GF-D8 (cell line): ENCODE measurements around the gene PSG1.
"Not testable (repeated sequence)": the region's sequence is repeated elsewhere in the genome, so short reads cannot be mapped to it uniquely, and the experiment has no call there.

Experiments
- DNase-seq: peaks from one replicate; lab custom pipeline; 2025; lab: John Stamatoyannopoulos, UW

The PSG1 gene

DNA sequence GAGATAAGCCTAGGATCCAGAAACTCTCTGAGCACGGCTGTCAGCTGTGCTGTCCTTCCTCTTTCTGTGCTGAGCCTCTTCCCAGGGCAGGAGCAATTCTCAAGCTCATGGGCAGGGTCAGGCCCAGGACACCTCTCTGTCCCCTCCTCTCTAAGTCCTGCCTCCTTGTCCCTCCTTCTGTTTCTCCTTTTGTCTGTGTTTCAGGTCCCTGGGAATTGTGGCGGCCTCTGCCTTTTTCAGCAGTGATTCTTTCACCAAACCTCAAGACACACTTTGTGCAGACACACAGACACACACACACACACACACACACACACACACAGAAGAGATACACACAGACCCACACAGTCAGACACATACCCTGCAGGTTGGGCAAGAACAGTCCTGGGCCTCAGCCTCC is at the start of gene PSG1:
TSS of gene PSG1 (minus strand) at position 101 of the 400 bp plus-strand sequence. CDS start 132 bp downstream, outside the sequence.
- DNase-seq, result no peak

DNA sequence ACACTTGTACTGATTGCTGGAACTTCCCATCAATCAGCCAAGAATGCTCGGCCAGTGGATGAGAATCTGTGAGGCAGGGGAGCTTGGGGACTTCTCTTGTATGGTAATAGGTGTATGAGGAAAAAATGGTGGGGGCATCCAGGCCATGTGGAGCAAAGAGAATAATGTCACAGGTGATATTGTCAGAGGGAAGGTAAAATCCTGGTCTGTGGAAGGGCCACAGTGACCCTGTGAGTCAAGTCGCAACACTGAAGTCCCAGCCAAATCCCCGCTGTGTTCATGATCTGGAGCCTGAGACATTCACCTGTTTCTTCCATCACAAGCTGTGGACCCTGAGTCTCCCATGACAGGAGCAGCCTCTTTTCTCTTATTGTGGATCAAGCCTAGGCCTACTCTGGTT is 49.4 kb upstream of the PSG1 start:
- DNase-seq, result no peak

DNA sequence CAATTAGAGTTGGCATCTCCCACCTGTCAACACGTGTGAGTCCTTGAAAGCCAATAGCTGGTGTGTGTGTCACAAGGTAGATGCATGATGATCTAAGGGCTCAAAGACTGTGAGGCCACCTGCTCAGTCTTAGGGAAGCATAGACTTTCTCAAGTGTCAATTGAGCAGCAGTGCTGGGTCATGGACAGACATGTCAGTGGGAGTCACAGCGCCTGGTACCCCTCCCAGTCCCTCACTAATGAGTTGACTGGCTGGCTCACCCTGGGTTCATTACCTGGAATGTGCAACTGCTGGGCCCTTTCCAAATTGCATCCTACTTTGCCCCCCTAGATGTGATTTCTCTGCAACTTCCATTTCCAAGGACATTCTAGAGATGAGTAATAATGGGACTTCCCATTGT is 47.3 kb upstream of the PSG1 start:
- no peak for DNase-seq

DNA sequence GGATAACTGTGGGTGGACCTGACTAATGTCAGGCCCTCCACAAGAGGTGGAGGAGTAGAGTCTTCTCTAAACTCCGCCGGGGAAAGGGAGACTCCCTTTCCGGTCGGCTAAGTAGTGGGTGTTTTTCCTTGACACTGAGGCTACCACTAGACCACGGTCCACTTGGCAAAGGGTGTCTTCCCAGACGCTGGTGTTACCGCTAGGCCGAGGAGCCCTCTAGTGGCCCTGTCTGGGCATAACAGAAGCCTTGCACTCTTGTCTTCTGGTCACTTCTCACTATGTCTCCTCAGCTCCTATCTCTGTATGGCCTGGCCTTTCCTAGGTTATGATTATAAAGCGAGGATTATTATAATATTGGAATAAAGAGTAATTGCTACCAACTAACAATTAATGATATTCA is 43.6 kb upstream of the PSG1 start:
- not testable (repeated sequence) for DNase-seq

DNA sequence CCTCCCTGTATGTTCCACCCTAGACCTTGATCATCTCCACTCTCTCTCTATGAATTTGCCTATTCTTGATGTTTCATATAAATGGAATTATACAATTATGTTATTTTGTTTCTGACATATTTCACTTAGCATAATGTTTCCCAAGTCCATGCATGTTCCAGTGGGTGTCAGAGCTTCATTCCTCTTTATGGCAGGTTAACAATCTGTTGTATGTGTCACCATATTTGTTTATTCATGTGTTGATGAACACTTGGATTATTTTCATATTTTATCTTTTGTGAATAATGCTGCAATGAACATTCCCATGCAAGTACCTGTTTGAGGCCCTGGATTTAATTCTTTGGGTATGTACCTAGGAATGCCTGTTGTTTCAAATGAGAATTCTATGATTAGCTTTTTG is 41.5 kb upstream of the PSG1 start:
- not testable (repeated sequence) for DNase-seq

DNA sequence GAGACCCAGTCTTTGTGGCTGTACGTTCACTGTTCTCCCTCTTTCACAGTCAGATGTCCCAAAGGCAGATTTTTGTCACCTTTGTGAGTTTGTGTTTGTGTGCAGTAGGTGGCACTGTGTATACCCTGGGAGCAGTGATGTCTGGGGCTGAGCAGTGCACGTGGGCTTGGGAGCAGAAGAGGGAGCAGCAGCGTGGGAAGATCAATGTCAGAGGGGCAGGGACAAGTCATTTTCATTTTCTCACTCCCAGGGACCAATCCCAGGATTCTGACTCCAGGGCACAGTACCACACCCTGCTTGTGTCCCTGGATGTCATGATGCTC is 40.2 kb upstream of the PSG1 start:
- DNase-seq, result no peak

DNA sequence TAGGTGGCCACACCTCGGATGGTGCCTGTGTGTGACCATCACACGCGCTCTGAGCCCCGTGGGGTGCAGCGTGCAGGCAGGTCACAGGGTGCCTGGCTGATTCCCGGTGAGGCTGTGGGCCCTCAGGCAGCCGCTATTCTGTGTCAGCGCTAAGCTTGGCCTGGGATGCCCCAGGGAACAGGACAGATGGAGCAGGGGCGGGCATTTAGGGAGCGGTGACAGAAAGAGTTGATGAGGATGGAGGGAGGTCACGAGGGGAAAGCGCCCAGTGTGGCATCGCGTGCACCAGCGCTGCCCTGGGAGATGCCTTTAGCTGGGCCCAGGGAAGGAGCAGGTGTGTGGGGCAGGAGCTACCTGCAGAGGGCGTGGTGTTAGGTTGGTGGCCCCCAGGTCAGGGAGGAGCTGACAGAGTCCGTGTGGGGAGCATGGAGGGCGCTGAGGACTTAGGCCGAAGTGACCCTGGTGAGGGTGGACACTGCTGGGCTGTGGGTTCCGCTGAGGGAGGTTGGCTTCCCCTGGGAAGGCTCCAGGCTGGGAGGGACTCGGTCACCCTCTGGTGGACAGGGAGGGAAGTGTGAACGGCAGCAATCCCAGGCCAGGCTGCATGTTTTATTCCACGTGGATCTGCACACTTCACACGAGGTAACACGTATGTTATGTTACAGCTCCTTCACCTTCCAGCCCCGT is 39.7 kb upstream of the PSG1 start:
- DNase-seq, result not testable (repeated sequence)

DNA sequence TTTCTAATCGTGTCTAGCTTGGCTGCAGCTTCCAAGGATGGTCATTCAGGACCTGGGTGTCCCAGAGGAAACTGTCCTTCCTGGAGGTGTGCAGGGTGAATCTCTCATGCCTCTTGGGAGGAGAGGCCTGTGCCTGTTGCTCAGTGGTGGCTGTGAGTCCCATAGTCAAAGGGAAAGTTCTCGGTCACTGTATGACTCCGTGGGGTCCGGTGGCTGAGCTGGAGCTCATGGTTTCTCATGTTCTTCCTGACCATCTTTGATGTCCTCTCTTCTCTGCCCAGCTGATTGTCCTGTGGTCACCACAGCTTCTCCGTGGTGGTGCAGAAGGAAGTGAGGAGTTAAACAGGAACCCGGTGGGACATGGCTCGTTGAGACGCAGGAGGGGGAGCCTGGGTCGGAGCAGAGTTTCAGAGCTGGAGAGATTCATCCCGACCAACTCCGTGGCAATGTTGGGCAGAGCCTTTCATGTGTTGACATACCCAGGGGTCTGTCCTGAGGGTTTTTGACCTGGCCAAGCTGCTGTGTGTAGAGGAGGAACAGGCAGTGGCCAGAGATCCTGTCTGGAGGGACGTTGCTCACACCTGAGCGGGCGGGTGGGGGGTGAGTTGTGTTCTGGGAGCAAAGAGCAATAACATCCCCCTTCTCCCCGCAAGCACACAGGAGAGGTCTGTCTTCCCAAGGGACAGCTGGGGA is 39.0 kb upstream of the PSG1 start:
- DNase-seq, result not testable (repeated sequence)

DNA sequence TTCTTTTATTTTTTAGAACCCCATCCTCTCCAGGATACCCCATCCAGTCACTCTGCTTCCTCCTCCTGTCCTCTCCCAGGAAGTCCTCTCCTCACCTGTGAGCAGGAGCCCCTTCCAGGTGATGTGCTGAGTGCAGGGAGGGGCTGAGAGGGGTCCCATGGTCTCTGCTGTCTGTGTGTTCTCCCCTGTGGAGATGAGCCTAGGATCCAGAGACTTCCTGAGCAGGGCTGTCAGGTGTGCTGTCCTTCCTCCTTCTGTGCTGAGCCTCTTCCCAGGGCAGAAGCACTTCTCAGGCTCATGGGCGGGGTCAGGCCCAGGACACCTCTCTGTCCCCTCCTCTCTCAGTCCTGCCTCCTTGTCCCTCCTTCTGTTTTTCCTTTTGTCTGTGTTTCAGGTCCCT is 38.1 kb upstream of the PSG1 start, which contains the start of gene PSG6:
TSS of gene PSG6 (minus strand) at position 261 of the 400 bp plus-strand sequence. CDS start at position 159, 102 bp downstream.
- DNase-seq, result not testable (repeated sequence)

DNA sequence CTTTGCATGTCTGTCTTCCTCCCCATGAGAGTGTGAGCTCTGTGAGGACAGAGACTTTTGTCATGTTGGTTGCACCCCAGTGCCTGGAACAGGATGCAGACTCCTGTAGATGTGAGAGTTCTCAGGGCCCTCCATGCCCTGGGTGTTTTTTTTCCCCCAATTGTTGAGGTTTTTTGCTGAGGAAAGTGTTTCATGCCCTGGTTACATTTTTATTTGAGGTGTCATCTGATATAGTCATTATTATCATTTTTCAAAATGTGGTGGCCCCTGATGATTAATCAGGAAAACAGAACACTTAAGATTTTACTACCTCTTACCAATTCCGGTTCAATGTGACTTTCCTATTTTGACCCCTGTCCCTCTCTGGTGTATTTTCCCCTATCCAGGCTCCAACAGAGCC is 37.4 kb upstream of the PSG1 start:
- not testable (repeated sequence) for DNase-seq

DNA sequence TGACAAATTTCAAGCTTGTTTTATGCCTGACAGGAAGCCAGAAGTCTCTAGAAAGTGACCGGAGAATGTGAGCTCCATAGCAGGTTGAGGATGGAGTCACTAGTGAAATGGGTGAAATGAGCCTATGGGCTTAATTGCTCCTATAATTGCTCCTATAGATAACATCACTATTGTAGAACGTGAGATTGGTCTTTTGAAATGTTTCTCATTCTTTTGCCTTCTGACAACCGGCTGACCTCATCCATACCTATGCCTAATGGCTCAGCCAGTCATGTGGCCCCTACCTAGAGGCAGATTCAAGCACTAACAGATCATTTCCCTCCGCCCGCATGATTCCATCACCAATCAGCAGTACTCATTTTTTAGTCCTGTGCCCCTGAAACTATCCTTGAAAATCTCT is 34.0 kb upstream of the PSG1 start:
- not testable (repeated sequence) for DNase-seq

DNA sequence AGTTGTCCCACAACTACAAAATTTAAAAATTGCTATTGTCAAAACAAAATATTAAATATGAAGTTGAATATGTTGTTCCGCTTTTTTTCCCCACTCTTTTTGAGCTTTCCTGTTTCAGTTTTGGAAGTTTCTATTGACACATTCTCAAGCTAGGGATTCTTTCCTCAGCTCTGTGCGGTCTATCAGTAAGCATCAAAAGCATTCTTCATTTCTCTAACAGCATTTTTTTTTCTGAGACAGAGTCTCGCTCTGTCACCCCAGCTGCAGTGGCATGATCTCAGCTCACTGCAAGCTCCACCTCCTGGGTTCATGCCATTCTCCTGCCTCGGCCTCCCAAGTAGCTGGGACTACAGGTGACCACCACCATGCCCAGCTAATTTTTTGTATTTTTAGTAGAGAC is 33.4 kb upstream of the PSG1 start:
- DNase-seq, result not testable (repeated sequence)

DNA sequence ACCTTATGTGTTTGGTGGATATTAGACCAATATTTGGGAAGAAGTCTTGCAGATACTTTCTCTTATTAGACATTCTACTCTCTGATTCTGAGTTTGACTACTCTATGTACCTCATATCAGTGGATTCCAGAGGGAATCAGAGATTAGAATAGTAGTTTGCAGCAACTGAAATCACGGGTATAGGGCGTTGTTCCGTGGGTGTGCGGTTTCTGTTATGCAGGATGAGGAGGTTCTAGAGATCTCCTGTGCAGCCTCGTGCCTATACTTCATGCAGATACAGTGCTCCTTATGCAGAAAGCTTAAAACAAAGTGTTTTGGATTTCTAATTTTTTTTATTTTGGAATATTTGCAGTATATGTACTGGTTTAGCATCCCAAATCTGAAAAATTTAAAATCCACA is 32.2 kb upstream of the PSG1 start:
- not testable (repeated sequence) for DNase-seq

DNA sequence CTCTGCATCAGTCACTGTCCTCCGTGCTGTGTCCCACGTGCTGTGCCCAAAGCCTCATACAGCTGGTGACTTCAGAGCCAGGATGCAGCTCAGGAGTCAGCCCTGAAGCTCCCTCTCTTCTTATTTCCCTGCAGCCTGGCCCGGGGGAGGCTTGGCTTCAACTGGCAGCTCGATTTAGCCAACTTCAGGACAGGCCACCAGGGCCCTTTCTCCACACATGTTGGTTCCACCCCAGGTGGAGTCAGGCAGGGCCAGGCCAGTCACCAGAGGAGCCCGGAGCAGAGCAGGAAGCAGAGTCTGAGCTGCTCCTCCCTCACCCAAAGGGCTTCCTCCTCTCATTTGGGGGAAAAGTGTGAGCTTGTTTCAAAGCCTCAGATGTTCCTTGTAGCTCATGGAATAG is 26.6 kb upstream of the PSG1 start:
- DNase-seq, result not testable (repeated sequence)

DNA sequence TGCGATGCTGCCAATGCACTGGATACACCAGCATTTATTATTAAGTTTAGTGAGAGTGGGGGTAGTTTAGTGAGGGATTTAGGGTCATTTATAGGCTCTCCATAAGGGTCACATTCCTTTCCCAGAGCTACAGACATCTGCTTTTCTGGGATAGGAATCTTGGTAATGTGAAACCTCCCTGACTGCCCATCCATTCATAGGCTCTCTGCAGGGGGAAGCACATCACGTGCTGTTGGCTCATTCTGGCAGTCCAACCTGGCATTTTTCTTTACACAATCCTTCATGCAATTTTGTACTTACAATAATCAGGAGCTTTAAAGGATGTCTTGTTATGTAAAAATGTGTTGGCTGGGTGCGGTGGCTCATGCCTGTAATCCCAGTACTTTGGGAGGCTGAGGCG is 21.0 kb upstream of the PSG1 start:
- not testable (repeated sequence) for DNase-seq

DNA sequence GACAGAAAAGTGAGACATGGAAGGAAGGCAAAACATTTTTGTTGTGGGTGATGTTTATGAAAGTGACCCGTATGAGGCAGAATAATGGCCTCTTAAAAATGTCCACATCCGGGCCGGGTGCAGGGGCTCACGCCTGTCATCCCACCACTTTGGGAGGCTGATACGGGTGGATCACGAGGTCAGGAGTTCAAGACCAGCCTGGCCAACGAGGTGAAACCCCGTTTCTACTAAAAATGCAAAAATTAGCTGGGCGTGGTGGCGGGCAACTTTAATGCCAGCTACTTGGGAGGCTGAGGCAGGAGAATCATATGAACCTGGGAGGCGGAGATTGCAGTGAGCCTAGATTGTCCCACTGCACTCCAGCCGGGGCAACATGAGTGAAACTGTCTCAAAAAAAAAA is 20.2 kb upstream of the PSG1 start:
- DNase-seq, result not testable (repeated sequence)

DNA sequence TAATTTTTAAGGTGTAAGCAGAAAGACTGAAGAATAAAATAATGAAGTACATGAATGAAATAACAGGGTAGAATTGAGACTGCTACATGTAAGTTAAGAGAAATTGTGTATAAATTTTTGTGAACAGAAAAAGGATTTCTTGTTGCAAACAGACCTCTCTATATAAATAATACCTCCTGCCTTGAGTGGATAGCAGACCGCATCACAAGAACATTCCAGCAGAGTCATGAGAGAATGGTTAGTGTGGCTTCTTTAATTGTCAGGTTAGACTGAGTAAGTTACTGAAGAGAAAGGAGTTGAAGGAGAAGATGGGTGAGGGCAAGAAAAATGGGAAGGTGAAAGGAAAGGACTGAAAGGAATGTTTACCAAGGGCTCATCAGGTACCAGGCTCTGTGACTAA is 19.6 kb upstream of the PSG1 start:
- DNase-seq, result not testable (repeated sequence)

DNA sequence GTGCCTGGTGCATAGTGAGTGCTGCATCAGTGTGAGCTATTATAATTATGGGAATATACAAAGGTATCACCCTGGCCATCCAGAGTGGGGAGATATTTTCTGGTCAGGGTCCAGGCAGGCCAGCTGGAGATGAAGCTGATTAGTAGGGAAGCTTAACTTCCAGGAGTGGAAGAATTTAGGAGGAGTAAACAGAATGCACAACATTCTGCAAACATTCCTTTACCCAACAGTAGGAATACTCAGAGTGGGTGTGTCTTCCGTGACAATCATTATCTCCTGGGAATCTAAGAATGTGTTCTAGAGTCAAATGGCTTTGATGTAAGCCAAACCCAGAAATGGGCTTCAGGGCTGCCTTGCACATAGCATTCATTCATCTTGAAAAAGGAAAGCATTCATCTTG is 19.1 kb upstream of the PSG1 start:
- not testable (repeated sequence) for DNase-seq

DNA sequence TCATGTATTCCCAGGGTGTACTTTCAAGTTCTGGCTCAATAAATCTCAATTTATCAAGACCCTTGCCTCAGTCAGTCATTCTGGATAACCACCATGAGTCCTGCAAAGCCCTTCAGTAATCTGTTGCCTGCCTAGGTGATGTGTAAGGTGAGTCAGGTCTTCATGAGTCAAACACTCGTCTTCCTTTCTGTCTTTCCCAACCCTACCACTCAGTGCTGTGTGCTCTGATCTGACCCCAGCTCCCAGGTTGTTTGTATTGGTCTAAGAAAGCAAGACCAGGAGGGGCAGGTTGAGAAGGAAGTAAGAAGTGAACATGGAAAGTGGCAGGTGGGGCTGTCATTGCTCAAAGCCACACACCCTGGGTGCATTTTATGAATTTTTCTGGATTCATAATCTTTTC is 18.2 kb upstream of the PSG1 start:
- DNase-seq, result not testable (repeated sequence)

DNA sequence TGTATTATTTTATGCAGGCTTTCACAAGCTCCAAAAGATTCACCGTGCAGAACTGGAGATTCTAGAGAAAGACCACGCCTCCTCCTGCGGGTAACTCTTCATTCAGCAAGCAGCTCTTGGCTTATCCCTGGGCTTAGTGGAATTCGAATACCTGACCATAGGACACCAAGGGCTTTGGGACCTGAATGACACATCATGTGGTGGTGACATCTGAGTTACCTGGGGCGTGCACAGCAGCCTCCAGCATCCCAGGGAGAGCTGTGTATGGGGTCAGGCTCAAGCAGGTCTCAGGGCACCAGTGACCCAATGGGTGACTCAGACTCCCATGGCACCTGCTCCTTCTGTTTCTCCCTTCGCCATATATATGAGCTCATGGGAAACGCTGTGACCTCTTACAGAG is 10.9 kb upstream of the PSG1 start:
- not testable (repeated sequence) for DNase-seq

DNA sequence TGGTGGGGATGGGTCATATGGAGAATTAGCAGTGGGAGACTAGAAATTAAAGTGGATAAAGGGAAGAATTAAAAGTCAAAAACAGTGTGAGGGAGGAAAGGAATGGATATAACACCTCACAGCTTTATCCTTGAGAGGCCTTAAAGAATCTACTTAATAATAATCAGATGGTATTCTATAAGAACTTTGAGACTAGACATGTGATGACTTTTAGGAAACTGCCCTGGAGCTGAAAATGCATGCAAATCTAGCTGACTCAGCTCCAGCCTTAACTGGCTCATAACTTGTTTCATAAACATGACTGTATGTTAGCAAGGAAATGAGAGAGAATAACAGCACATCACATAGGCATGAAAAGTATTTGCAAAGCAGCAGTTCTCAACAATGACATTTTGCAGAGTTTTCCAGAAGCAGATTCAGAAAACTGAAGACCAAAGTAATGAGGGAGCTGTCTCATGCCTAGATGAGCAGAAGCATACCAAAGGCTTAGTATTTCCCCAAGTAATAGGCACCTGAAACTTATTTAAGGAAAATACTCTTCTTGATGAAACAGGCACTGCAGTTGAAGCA is 8.4 kb upstream of the PSG1 start:
- DNase-seq, result not testable (repeated sequence)

DNA sequence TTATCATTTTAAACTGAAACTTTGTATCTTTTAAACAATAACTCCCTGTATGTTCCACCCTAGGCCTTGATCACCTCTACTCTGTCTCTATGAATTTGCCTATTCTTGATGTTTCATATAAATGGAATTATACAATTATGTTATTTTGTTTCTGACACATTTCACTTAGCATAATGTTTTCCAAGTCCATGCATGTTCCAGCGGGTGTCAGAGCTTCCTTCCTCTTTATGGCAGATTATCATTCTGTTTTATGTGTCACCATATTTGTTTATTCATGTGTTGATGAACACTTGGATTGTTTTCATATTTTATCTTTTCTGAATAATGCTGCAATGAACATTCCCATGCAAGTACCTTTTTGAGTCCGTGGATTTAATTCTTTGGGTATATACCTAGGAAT is 3.2 kb upstream of the PSG1 start:
- not testable (repeated sequence) for DNase-seq

DNA sequence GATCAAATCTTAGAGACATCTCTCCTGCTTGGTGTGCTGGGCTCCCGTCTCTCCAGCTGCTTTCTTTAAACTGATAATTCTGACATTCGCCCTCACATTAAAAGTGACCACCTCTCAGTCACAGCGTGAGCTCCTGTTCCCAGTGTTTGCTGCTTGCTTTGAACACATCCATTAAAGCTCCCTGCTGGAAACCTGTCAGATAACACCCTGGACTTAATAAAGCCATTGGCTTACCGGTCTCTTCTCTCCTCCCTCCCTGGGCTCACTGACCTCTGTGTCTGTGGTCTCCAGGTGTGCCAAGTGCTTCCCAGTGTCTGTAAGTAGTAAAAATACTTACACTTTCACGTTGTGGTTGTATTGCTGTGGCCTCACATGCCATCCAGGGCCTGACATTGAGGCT is 2.5 kb upstream of the PSG1 start:
- DNase-seq, result not testable (repeated sequence)
